Astrocyte of the cerebellum (primary cell): ENCODE measurements around the gene ZNF17.
A peak's percentile ranks its signal among the peaks of the same experiment; 100 is the strongest.

ENCODE experiments used
- DNase-seq: peaks from one replicate; pipeline ENCODE4 v3.0.0-alpha.2; 2011; ENCODE audit warnings: low read depth
- H3K4me3 ChIP-seq: 2 replicates; pipeline ENCODE4 v1.5.1; 2011; ENCODE audit warnings: mild to moderate bottlenecking, low read depth, low read length, moderate library complexity
- CTCF ChIP-seq: IDR thresholded peaks from 2 replicates; pipeline ENCODE4 v1.5.1; 2012; ENCODE audit warnings: low read length, low read depth, moderate library complexity, mild to moderate bottlenecking; ENCODE audit errors: missing control alignments
- in situ Hi-C: cut with HindIII; loops from 2 replicates; pipeline ENCODE4 v1.10.0; 2017; ENCODE audit warnings: low sequenced_read_pairs

The ZNF17 gene

GRCh38 chr19:57376151-57376550 lies 34.8 kb upstream of the ZNF17 start:
- in situ Hi-C loops, result no loop called here
- no peak for TF ChIP-seq CTCF
- no peak for DNase-seq
- no peak overlapping the region for H3K4me3 ChIP-seq

- in situ Hi-C loops, result no loop called here
- DNase-seq, result no peak
- no peak overlapping the region for H3K4me3 ChIP-seq
- TF ChIP-seq CTCF, result no peak
These were observed 33.3 kb upstream of the ZNF17 start for GRCh38 chr19:57377498-57378146.

GRCh38 chr19:57380923-57381322 lies 30.0 kb upstream of the ZNF17 start:
- no peak for DNase-seq
- H3K4me3 ChIP-seq, result no peak overlapping the region
- no peak for TF ChIP-seq CTCF
- in situ Hi-C loops, result loop anchor here (5.0 to 10.0 kb wide), 2 partner anchors 36 to 126 kb away; no protein-coding TSS in a partner anchor

- no peak for TF ChIP-seq CTCF
- in situ Hi-C loops, result loop anchor here (5.0 to 10.0 kb wide), 2 partner anchors 34 to 128 kb away; no protein-coding TSS in a partner anchor
These were observed 28.0 kb upstream of the ZNF17 start for GRCh38 chr19:57382806-57383488.

GRCh38 chr19:57389194-57389729 lies 21.7 kb upstream of the ZNF17 start:
- in situ Hi-C loops, result loop anchor here (10.0 kb wide), 1 partner anchor 134 kb away; no protein-coding TSS in a partner anchor
- TF ChIP-seq CTCF, result no peak
- no peak for DNase-seq
- H3K4me3 ChIP-seq, result peak overlapping the region; percentile 89

More at GRCh38 chr19:57382806-57383488, 28.0 kb upstream of the ZNF17 start:
- no peak for DNase-seq
- H3K4me3 ChIP-seq, result no peak overlapping the region

- in situ Hi-C loops, result loop anchor here (10.0 kb wide), 1 partner anchor 135 kb away; no protein-coding TSS in a partner anchor
- no peak for TF ChIP-seq CTCF
- peak within 1 kb of the TSS; percentile 89 for H3K4me3 ChIP-seq
- DNase-seq, result peak; percentile 98
These were observed 21.0 kb upstream of the ZNF17 start, which contains the start of gene ZNF548 for GRCh38 chr19:57389730-57390598. Gene ZNF548 (plus strand): TSS chr19:57389854. CDS start chr19:57390100, 246 bp downstream.
